H1 (cell line): ENCODE measurements around the gene CALU.

Source experiments
- CBX8 ChIP-seq: fragments of 300-800, 300-1000 bp; sonication (generic); IDR thresholded peaks from 2 replicates; pipeline ENCODE4 v1.7.1; 2016; ENCODE audit warnings: low read depth, low read length, borderline replicate concordance
- EZH2 ChIP-seq: fragments of 200-600 bp; sonication (generic); IDR thresholded peaks from 2 replicates; pipeline ENCODE4 v1.7.1; 2012; ENCODE audit warnings: low read depth, mild to moderate bottlenecking, moderate library complexity, low read length, inconsistent platforms; ENCODE audit not compliant: severe bottlenecking
- GABPA ChIP-seq: IDR thresholded peaks from 2 replicates; pipeline ENCODE4 v1.6.1; 2011; ENCODE audit warnings: mild to moderate bottlenecking, low read length, moderate library complexity, borderline replicate concordance; ENCODE audit not compliant: insufficient read depth
- JUND ChIP-seq: IDR thresholded peaks from 2 replicates; pipeline ENCODE4 v1.6.1; 2011; ENCODE audit warnings: mild to moderate bottlenecking, improper control_type of control experiment, low read length
- KDM5A ChIP-seq: fragments of 200-600 bp; IDR thresholded peaks from 2 replicates; pipeline ENCODE4 v1.7.1; 2012; ENCODE audit warnings: mild to moderate bottlenecking, low read length, inconsistent platforms, mixed read lengths
- POLR2AphosphoS5 ChIP-seq: IDR thresholded peaks from 2 replicates; pipeline ENCODE4 v1.6.1; 2011; ENCODE audit warnings: low read depth, low read length
- SIX5 ChIP-seq: IDR thresholded peaks from 2 replicates; pipeline ENCODE4 v1.6.1; 2011; ENCODE audit warnings: mild to moderate bottlenecking, low read depth, low read length
- TBP ChIP-seq: IDR thresholded peaks from 2 replicates; pipeline ENCODE4 v1.6.1; 2011; ENCODE audit warnings: low read depth, low read length, improper control_type of control experiment
- TF ChIP-seq, protein P1 (sequence below), 3 experiments: IDR thresholded peaks; 1 replicate in 2 of 3; 2 replicates in 1 of 3; pipeline versions ENCODE4 v1.5.1 to v1.6.1; 2011; ENCODE audit warnings: low read length in 3 of 3, mild to moderate bottlenecking in 3 of 3, inconsistent platforms in 2 of 3, low read depth in 1 of 3, moderate library complexity in 1 of 3; ENCODE audit not compliant: insufficient read depth in 1 of 3; ENCODE audit errors: control extremely low read depth in 1 of 3
- TF ChIP-seq, protein P2 (sequence below): IDR thresholded peaks from 2 replicates; pipeline ENCODE4 v1.6.1; 2012; ENCODE audit warnings: inconsistent platforms

GRCh38 chr7:128788446-128789412, 49.6 kb downstream of the CALU start:
- TF ChIP-seq POLR2AphosphoS5 = no peak
- TF ChIP-seq, protein P1, sequence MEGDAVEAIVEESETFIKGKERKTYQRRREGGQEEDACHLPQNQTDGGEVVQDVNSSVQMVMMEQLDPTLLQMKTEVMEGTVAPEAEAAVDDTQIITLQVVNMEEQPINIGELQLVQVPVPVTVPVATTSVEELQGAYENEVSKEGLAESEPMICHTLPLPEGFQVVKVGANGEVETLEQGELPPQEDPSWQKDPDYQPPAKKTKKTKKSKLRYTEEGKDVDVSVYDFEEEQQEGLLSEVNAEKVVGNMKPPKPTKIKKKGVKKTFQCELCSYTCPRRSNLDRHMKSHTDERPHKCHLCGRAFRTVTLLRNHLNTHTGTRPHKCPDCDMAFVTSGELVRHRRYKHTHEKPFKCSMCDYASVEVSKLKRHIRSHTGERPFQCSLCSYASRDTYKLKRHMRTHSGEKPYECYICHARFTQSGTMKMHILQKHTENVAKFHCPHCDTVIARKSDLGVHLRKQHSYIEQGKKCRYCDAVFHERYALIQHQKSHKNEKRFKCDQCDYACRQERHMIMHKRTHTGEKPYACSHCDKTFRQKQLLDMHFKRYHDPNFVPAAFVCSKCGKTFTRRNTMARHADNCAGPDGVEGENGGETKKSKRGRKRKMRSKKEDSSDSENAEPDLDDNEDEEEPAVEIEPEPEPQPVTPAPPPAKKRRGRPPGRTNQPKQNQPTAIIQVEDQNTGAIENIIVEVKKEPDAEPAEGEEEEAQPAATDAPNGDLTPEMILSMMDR (IDR thresholded peaks at IDR 0.05; ENCODE audit: control extremely low read depth in 1 of 3, insufficient read depth in 1 of 3, low read depth in 1 of 3, low read length in 3 of 3) = no peak
- no peak for TF ChIP-seq CBX8
- no peak for TF ChIP-seq JUND
- no peak for TF ChIP-seq GABPA
- TF ChIP-seq, protein P2, sequence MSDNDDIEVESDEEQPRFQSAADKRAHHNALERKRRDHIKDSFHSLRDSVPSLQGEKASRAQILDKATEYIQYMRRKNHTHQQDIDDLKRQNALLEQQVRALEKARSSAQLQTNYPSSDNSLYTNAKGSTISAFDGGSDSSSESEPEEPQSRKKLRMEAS = no peak
- TF ChIP-seq TBP = no peak
- TF ChIP-seq EZH2 = no peak
- no peak for TF ChIP-seq SIX5
- no peak for TF ChIP-seq KDM5A
